HG02840 (cell line): Measurements from ENCODE around the gene KDM4F.

Experiments
- ATAC-seq: cut with Tn5 transposase; IDR thresholded peaks from one replicate; pipeline ENCODE4 v1.9.1; 2021; ENCODE audit warnings: mild to moderate bottlenecking, moderate library complexity, moderate number of reproducible peaks; ENCODE audit not compliant: unreplicated experiment, low FRiP score

Gene KDM4F

GRCh38 chr11:95058621-95059020 is 9.4 kb downstream of the KDM4F start:
- ATAC-seq: no peak

- ATAC-seq: no peak
Observed at GRCh38 chr11:95059046-95059445, 9.8 kb downstream of the KDM4F start.

- ATAC-seq: no peak
Observed at GRCh38 chr11:95065336-95065735, 16.1 kb downstream of the KDM4F start.

GRCh38 chr11:95066716-95067038 is 17.5 kb downstream of the KDM4F start, which contains the start of gene SRSF8:
SRSF8 (plus strand) TSS chr11:95066919; CDS start chr11:95067227, 308 bp downstream.
- peak; percentile 47 for ATAC-seq

DNA sequence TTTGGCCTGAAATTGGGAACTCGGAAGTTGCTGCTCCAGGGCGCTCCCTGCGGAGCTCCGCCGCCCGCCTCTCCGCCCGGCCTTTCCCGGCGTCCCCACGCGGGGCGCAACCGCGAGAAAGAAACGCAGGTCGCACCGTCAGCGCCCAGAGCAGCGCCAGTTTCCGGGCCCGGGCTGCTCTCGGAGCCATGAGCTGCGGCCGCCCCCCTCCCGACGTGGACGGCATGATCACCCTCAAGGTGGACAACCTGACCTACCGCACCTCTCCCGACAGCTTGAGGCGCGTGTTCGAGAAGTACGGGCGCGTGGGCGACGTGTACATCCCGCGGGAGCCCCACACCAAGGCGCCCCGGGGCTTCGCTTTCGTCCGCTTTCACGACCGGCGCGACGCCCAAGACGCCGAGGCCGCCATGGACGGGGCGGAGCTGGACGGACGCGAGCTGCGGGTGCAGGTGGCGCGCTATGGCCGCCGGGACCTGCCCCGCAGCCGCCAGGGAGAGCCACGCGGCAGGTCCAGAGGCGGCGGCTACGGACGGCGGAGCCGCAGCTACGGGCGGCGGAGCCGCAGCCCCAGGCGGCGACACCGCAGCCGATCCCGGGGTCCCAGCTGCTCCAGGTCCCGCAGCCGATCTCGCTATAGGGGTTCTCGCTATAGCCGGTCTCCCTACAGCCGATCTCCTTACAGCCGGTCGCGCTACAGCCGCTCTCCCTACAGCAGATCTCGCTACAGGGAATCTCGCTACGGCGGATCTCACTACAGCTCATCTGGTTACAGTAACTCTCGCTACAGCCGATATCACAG is 18.0 kb downstream of the KDM4F start:
- peak; percentile 58 for ATAC-seq

GRCh38 chr11:95067841-95068219 is 18.6 kb downstream of the KDM4F start:
- ATAC-seq: no peak

GRCh38 chr11:95068549-95068948 is 19.3 kb downstream of the KDM4F start:
- peak; percentile 54 for ATAC-seq

DNA sequence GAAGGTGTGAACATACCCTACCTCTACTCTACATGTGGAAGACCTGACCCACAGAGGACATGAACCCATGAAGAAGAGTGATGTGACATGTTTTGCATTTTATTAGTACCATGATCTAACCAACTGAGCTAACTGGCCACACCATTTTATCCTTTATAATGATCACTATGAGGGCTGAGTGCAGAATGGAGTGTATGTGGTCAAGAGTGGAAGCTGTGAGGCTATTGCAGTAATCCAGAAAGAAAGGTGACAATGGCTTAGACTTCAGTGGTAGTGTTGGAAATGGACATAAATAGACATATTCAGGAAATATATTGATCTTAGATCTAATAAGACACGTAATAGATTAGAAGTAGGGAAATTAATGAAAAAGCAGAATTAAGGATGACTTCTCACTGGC is 21.2 kb downstream of the KDM4F start:
- ATAC-seq: no peak

DNA sequence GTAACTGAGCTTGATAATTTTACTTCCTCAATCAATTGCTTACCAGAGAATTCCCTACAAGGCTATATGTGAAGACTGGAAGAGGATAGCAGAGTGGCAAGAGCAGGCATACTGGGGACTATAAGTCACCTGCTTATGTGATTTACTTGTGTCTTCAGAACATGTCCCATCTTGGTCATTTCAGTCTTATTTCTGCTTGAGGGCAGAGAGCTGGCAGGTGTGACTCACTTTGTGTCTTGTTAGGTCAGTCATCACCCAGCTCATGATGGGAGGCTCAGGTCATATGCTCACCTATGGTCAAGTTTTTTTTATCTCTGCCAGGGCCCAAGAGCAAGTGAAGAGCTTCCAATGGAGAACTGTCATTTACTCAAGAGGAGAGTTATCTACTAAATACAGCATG is 23.7 kb downstream of the KDM4F start:
- no peak for ATAC-seq

DNA sequence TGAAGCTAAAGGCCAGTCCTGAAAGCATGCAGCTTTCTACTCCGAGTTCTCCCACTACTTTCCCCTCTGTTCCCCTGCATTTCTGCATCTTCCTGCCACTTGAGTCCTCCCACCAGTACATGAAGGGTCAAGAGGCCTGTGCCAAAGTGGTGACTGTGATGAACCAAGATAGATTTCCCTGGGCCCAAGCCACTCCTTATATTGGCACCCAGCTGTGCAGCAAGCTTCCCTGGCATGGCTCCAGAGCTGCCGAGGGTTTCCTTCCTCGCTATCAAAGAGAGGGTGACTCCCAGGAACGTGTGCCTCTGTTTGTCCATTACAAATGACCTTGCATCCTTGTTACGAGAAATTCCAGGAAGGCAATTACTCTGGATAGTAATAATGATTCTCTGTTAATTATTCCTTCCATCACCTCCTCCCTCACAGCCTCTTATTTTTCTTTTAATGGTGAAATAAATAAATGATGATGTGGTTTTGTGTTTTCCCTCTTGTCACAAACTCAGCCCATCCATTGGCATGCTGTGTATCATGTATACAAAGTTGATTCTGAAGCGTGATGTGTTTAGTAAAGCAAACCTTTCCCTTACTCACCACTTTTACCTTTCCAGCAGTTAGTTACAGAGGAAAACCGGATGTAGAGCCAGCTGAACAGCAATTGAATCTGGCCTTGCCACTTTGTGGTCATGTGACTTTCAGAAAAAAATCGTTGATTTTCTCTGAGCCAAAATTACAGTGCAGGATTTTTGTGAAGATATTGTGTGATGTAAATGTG is 25.8 kb downstream of the KDM4F start:
- no peak for ATAC-seq

- no peak for ATAC-seq
Observed at GRCh38 chr11:95076416-95076815, 27.2 kb downstream of the KDM4F start.

GRCh38 chr11:95076981-95077380 is 27.8 kb downstream of the KDM4F start:
- no peak for ATAC-seq

GRCh38 chr11:95078526-95078925 is 29.3 kb downstream of the KDM4F start:
- no peak for ATAC-seq

GRCh38 chr11:95081010-95081409 is 31.8 kb downstream of the KDM4F start:
- no peak for ATAC-seq

DNA sequence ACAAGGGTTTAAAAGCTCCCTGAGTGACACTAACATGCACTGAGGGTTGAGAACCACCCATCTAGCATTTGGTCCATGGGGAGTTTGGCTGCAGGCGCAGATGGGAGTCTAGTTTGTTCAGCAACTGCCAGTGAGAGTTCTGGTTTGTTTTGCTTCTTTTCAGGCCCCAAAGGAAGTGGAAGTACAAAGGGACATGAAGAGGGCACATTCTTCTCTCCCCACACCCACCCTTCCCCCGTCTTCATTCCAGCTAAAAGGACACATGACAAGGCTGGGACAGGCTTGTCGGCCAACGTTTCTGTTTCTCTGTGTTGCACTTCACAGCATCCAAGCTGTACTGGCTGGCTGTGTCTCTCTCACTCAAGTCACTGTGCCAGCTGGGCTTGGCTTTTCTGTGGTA is 32.2 kb downstream of the KDM4F start:
- ATAC-seq: no peak

GRCh38 chr11:95082576-95083001 is 33.4 kb downstream of the KDM4F start:
- ATAC-seq: no peak

- no peak for ATAC-seq
Observed at GRCh38 chr11:95084509-95084908, 35.3 kb downstream of the KDM4F start.

- ATAC-seq: no peak
Observed at GRCh38 chr11:95085117-95085816, 36.0 kb downstream of the KDM4F start.

DNA sequence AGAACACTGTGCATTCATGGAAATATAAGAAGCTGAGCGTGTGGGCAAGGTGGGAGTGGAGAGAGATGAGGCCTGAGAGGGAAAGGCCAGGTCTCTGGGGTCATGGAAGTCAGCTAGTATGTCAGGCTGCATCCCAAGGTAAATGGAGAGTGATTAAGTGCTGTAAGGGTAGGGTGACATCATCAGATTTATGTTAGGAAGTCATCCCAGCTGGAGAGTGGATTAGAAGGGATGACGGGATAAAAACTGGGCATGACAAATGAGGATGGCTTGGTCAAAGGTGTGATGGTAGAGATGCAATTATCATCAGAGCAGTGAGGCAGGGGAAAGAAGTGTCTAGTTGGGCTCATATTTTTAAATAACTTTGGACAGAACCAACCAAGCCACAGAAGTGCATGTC is 36.9 kb downstream of the KDM4F start:
- ATAC-seq: no peak

DNA sequence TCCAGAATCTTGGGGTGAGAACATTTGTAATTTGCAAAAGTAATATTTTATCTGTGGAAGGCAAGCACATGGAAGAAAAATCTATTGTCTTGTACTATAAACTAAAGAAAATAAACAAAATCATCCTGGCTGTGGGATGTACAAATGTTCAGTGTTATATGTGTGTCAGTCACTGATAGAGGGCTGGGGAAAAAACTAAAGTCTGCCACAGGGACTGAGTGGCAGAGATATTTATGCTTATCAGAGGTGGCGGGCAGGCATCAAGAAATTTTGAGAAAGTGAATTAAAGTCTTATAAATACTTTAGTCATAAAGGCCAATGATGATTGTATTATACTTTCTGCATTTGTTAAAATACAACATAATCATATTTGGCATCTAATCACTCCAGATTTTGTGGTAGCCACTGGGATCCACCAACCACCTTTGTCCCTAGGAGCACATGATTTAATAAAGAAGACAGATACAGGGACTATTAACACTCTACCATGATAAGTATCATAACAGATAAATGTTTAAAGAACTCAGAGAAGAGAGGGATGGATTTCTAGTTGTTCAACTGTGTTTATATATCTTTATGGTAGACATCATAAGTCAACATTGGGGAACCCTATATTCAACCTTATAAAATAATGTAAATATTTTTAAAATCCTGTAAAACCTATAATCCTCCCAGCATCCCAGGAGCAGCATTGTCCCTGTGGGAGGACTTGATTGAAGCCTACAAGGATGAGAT is 37.8 kb downstream of the KDM4F start:
- ATAC-seq: no peak
